CD4-positive, alpha-beta T cell treated with Interleukin-15 for 4 hours (primary cell): ENCODE data around the gene MARF1.
"Not testable (repeated sequence)": the region's sequence is repeated elsewhere in the genome, so short reads cannot be mapped to it uniquely, and the experiment has no call there.

Experiments used
- DNase-seq: peaks from one replicate; pipeline ENCODE4 v3.0.0-alpha.2; 2020; ENCODE audit warnings: low spot score

The MARF1 gene

GRCh38 chr16:15620611-15621195, 22.3 kb downstream of the MARF1 start:
- no peak for DNase-seq

DNA sequence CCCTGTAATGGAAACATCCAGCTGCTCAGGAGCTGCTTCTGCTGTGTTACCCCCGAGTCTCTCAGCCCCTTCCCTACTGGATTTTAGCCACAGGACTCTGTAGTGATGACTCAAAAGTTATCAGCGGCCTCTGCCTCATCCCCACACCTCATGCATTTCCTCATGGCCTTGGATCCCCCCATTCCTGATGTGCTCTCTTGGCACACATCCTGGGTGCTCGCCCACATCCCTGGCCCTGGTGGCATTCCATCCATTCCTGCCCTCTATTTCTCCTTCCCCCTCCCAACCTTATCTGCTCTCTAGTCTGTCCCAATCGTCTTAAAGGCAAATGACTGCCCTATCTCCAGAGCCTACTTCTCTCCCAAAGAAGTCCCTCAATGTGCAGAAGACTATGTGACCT, 24.6 kb downstream of the MARF1 start:
- no peak for DNase-seq

GRCh38 chr16:15617901-15618300, 25.1 kb downstream of the MARF1 start:
- DNase-seq: no peak

GRCh38 chr16:15616475-15617165, 26.3 kb downstream of the MARF1 start:
- DNase-seq: no peak

GRCh38 chr16:15616012-15616411, 26.9 kb downstream of the MARF1 start:
- no peak for DNase-seq

DNA sequence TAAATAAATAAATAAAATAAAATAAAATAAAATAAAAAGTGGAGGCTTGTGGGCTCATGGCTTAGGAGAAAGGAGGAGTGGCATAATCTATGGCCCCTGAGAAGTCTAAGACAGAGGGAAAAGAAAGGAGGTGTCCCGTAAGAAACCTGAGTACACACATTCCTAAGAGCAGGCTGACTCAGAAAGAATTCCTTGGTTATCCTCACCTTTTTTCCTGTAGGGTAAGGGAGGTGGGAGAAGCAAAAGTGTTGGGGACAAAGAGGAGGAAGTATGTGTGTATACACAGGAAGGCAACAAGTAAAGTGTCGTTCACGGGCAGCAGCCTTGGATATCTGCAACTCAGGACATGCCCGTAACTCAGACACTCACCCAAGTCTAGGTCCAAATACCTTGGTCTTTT, 29.3 kb downstream of the MARF1 start:
- DNase-seq: no peak

- DNase-seq: no peak
Observed at GRCh38 chr16:15611610-15612009, 31.3 kb downstream of the MARF1 start.

- no peak for DNase-seq
Observed at GRCh38 chr16:15610369-15610871, 32.5 kb downstream of the MARF1 start.

GRCh38 chr16:15609286-15609649, 33.7 kb downstream of the MARF1 start:
- no peak for DNase-seq

GRCh38 chr16:15608398-15609285, 34.3 kb downstream of the MARF1 start:
- no peak for DNase-seq

- no peak for DNase-seq
Observed at GRCh38 chr16:15607700-15608396, 35.1 kb downstream of the MARF1 start.

DNA sequence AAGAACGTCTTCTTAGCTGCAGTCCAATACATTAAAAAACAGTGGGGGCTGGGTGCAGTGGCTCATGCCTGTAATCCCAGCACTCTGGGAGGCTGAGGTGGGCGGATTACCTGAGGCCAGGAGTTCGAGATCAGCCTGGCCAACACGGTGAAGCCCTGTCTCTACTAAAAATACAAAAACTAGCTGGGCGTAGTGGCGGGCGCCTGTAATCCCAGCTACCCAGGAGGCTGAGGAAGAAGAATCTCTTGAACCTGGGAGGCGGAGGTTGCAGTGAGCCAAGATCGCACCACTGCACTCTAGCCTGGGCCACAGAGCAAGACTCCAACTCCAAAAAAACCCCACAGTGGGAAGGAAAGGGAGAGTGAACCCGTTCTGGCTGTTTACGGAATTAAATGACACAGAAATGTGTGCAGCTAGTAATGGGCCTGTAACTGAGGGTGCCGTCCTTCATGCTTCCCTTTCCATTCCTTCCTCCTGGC, 35.7 kb downstream of the MARF1 start:
- not testable (repeated sequence) for DNase-seq

- DNase-seq: no peak
Observed at GRCh38 chr16:15606518-15607220, 36.3 kb downstream of the MARF1 start.

- no peak for DNase-seq
Observed at GRCh38 chr16:15605839-15606517, 37.0 kb downstream of the MARF1 start.

DNA sequence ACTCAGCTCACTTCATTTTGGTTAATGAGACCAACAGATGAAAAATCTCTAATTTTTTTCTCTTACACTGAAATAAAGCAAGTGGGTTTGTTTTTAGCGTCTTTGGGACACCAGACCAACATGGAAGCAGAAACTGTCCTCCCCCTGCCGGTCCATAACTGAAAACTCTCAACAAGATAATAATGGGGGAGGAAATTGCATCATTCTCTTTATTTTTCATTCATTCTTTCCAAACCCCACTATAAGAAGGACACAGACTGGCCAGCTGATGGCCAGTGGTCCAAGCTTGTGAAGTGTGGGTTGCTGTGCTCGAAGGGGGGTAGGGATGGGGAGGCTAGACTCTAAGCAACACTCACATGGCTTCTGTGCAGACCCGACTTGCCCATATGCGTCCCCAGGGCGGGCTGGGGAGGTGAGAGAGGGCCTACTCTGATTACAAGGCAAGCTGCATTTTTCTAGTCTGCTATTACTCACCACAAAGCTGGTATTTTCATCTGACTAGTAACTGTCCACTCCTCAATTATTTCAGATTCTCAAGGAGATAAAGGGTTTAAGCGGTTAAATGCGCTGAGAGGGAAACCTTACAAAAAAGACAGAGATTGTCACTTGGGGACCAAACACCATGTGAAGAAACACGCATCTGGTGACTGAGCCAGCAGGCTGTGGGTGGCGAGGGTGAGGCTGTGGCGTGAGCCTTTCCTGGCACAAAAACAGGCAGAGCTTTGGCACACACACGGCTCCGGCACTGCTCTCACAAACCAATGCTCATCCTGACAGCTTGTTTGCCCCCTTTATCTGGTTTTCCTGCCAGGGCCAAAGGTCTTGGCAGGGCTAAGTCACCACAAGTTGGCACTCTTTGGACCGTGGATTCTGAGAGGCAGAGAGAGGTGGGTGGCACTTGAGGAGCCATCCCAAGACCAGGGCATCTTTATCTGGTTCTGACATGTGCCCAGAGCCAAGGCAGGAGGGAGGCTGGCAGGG, 38.2 kb downstream of the MARF1 start:
- DNase-seq: no peak

DNA sequence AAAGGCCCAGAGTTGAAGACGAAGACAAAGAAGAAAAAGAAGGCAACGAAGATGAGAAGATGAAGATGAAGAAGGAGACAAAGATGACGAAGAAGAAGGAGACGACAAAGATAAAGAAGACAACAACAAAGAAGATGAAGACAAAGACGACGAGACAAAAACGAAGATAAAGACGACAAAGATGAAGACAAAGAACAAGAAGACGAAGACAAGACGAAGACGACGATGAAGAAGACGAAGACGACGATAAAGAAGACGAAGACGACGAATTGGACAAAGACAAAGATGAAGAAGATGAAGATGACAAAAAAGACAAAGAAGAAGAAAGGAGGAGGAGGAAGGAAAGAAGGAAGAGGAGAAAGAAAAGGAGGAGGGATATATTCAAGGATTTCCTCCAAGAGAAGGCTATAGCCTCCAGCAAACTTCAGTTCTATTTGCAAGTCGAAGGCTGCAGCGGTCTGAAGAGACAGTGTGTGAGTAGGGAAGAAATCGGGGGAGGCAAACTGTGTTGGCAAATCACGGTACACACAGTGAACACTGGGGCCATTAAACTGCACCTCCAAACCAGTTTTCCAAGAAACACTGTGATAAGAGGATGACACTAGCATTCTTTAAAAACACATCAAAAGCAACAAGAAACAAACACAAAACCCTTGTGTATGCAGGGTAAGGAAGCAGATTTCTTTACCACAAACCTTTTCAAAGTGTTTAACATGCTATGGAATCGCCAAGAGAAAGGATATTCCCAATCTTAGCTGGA, 40.5 kb downstream of the MARF1 start:
- no peak for DNase-seq

DNA sequence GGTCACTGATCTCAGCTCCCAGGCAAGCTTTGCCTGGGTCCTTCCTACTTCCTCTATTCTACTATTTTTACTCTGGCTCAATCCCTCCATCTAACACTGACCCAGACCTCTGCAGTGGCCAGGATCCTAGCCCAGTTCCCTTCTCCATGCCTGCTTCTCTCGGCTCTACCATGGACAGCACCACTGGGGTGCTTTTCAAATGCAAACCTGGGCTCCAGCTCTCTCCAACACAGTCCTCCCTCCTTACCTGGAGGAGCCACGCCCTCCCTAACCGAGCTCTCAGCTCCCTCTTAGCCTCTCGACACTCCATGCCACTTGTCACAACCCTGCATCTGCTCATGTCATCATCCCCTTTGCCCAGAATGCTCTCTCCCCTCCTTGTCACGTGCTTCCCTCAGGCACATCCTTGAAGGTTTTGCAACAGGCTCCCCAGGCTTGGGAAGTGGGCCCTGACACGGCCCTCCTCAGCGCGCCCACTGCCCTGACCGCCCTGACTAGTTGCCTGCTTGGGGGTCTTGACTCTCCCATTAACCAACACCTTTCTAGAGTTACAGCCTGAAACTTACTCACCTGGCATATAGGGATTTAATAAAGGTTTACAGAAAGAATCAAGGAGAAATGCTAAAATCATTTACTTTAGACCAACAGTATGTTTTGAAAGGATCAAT, 41.6 kb downstream of the MARF1 start:
- no peak for DNase-seq

DNA sequence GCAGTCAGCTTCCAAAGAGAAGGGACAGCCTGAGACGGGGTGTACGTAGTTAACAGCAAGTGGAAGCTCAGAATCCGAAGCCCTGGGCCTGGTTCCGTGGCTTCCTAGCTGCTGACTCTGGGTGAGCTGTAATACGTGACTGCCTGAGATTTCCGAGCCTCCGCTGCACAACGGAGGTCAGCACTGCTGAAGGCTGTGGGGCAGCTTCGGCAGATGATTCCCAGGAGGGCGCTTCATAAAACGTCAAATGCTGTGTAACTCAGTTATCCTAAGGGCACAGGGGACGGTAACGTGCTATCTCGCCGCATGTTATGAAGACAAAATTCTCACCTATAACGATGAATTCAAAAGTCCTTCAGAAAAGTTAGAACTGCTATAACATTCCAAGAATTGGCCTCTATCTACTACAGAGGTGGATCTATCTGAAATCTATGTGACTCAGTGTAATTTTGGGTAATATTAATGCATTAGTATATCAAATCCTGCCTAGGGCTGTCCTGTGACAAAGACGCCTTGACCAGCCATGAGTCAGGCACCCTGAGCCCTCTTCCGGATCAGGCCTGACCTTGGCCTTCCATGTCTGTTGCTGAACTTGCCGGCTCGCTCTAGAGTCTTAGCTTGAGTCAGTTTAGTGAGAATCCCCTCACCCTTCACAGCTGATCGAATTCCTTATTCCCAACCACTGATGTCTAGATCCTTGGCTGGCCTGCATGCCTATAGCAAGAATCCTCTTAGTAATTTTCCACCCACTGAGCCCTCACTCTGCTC, 43.5 kb downstream of the MARF1 start:
- no peak for DNase-seq
